M059J (cell line): ENCODE measurements around the gene ISCA1. TPM values are rescaled to one million over a fixed set of nuclear protein-coding genes. Genes with fewer than 3 reads are reported as not detected.
"Not testable (repeated sequence)": the region's sequence is repeated elsewhere in the genome, so short reads cannot be mapped to it uniquely, and the experiment has no call there.

ENCODE experiments used
- DNase-seq: peaks from one replicate; pipeline ENCODE4 v3.0.0-alpha.2; 2012; ENCODE audit warnings: low read depth
- total RNA-seq: library from RNA; depleted of rRNA; stranded (reverse); fragments of >200 nt; shearing (Covaris generic); gene quantifications from 2 replicates; pipeline ENCODE4 v1.2.3, GENCODE V29; 2014; rRNA removed

The ISCA1 gene
- 53.5 and 62.6 TPM in 2 replicates for total RNA-seq

GRCh38 chr9:86282077-86282978 is at the start of gene ISCA1:
Gene ISCA1 (minus strand): TSS chr9:86282538. CDS start chr9:86282458, 80 bp downstream.
- peak; percentile 94 for DNase-seq

GRCh38 chr9:86330186-86330585 is 47.8 kb upstream of the ISCA1 start:
- DNase-seq, result no peak

- peak; percentile 12 for DNase-seq
Measured at GRCh38 chr9:86329649-86330048, 47.3 kb upstream of the ISCA1 start.

GRCh38 chr9:86328156-86328555 is 45.8 kb upstream of the ISCA1 start:
- no peak for DNase-seq

GRCh38 chr9:86326536-86326935 is 44.2 kb upstream of the ISCA1 start:
- no peak for DNase-seq

GRCh38 chr9:86324901-86325300 is 42.6 kb upstream of the ISCA1 start:
- no peak for DNase-seq

- DNase-seq, result peak; percentile 18
Measured at GRCh38 chr9:86324308-86324707, 42.0 kb upstream of the ISCA1 start.

GRCh38 chr9:86322973-86323644 is 40.8 kb upstream of the ISCA1 start:
- DNase-seq, result peak; percentile 85

- peak; percentile 93 for DNase-seq
Measured at GRCh38 chr9:86321373-86321772, 39.0 kb upstream of the ISCA1 start.

- DNase-seq, result no peak
Measured at GRCh38 chr9:86318187-86318586, 35.8 kb upstream of the ISCA1 start.

- no peak for DNase-seq
Measured at GRCh38 chr9:86315078-86315477, 32.7 kb upstream of the ISCA1 start.

GRCh38 chr9:86312959-86313358 is 30.6 kb upstream of the ISCA1 start:
- not testable (repeated sequence) for DNase-seq

- DNase-seq, result no peak
Measured at GRCh38 chr9:86308687-86309086, 26.3 kb upstream of the ISCA1 start.

- DNase-seq, result no peak
Measured at GRCh38 chr9:86304236-86304730, 21.9 kb upstream of the ISCA1 start.

- peak; percentile 35 for DNase-seq
Measured at GRCh38 chr9:86303316-86303975, 21.1 kb upstream of the ISCA1 start.

GRCh38 chr9:86301686-86302085 is 19.3 kb upstream of the ISCA1 start:
- DNase-seq, result no peak

- DNase-seq, result no peak
Measured at GRCh38 chr9:86300701-86301100, 18.4 kb upstream of the ISCA1 start.

GRCh38 chr9:86298873-86299272 is 16.5 kb upstream of the ISCA1 start:
- no peak for DNase-seq

- not testable (repeated sequence) for DNase-seq
Measured at GRCh38 chr9:86290341-86290740, 8.0 kb upstream of the ISCA1 start.

GRCh38 chr9:86288499-86289198 is 6.3 kb upstream of the ISCA1 start:
- no peak for DNase-seq

GRCh38 chr9:86287013-86287412 is 4.7 kb upstream of the ISCA1 start:
- DNase-seq, result peak; percentile 31

GRCh38 chr9:86286278-86286677 is 3.9 kb upstream of the ISCA1 start:
- no peak for DNase-seq
